ENCODE data around the gene HJV. TPM values are rescaled to one million over a fixed set of nuclear protein-coding genes. Genes with fewer than 3 reads are reported as not detected.

HJV gene
- total and polyA plus RNA-seq, 2 of the 4 experiments (the other 2 are of a cell fraction) = not detected

DNA sequence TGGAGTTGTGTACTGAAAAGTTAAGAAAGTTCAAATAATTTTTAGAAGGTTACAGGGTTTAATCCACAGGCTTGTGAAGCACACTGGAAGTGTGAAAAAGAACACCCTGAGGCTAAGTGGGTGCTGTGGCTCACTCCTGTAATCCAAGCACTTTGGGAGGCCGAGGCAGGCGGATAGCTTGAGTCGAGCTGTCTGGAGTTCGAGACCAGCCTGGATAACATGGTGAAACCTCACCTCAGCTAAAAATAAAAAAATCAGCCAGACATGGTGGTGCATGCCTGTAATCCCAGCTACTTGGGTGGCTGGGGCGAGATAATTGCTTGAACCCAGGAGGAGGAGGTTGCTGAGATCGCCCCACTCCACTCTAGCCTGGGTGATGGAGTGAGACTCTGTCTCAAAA, 35.0 kb downstream of the HJV start:
- no CpG with 5 or more reads among the region's 6 CpGs for WGBS, 2 experiments (ENCODE audit: extremely low coverage in 2 of 2, insufficient read length in 1 of 2)
- Histone ChIP-seq H2AFZ (replicated peaks; ENCODE audit: low read length, poor library complexity) (no peak overlapping the region), H4K91ac (ENCODE audit: insufficient read depth, low read depth, low read length) (no peak overlapping the region), H2AK9ac (replicated peaks; ENCODE audit: low read depth, low read length, poor library complexity) (peak overlapping the region; percentile 57), H3K14ac (replicated peaks; ENCODE audit: low read depth, low read length) (no peak overlapping the region; the same call in 1 of the 2 replicates), H3K36me3 (ENCODE audit: control insufficient read depth, insufficient read depth, low read length) (no peaks in the 10 kb centered on the region), H3K9me3 (ENCODE audit: control insufficient read depth, insufficient read depth, low read length) (no peaks in the 10 kb centered on the region), H4K20me1 (ENCODE audit: insufficient read depth, low read length) (no peaks in the 10 kb centered on the region), H3K4me3 (ENCODE audit: insufficient read depth, low read depth, low read length) (no peak overlapping the region), H3K79me1 (ENCODE audit: low read depth in 1 of 2, low read length in 2 of 2) (peaks cover 0 to 4% of the 10 kb centered on the region in 2 experiments; a peak in 1 of 4 replicates), H2AK5ac (ENCODE audit: low read depth, low read length) (0 out of 2 replicates have a peak overlapping the region, but pooled peaks have one; percentile 63), H3K18ac (ENCODE audit: low read depth, low read length) (no peak overlapping the region), H2BK5ac (ENCODE audit: low read depth, low read length, poor library complexity, severe bottlenecking) (peak overlapping the region; percentile 15), H3K4me1 (ENCODE audit: control insufficient read depth, insufficient read depth, low read length) (peaks cover 13% of the 10 kb centered on the region), H2BK15ac (ENCODE audit: low read depth, low read length) (no peak overlapping the region), H3K9ac (ENCODE audit: low read depth, low read length) (no peak overlapping the region), H2BK120ac (ENCODE audit: low read depth, low read length) (peak overlapping the region; percentile 94; the same call in 1 of the 2 replicates), H3K4me2 (ENCODE audit: low read depth, low read length) (no peak overlapping the region), H3K27me3 (ENCODE audit: control insufficient read depth, insufficient read depth, low read length) (no peaks in the 10 kb centered on the region), H4K8ac (ENCODE audit: low read depth in 2 of 2, low read length in 2 of 2) (peak overlapping the region; percentile 35 to 91; a peak in 2 of 4 replicates), H3K9me1 (ENCODE audit: insufficient read depth, low read length) (peaks cover 8% of the 10 kb centered on the region), H2BK20ac (ENCODE audit: low read depth, low read length) (peak overlapping the region; percentile 42; the same call in 1 of the 2 replicates), H3K23ac (ENCODE audit: low read depth, low read length) (no peak overlapping the region), H3K56ac (ENCODE audit: extremely low read depth, insufficient read depth, low read length) (no peak overlapping the region), H4K5ac (ENCODE audit: low read depth, low read length) (no peak overlapping the region), H3K27ac (ENCODE audit: insufficient read depth, low read length) (no peak overlapping the region), H3K4ac (ENCODE audit: low read depth, low read length) (peak overlapping the region; percentile 54; the same call in 1 of the 2 replicates)
- intact Hi-C loops (cut with micrococcal nuclease) = no loop called here
- in situ Hi-C loops (cut with MboI; ENCODE audit: low sequenced_read_pairs) = no loop called here
- no peak for ATAC-seq (ENCODE audit: low read depth)
- POLR2A ChIA-PET (ENCODE audit: unreplicated experiment) = no interaction called here
- DNase-seq = no peak
- CTCF ChIA-PET = no interaction called here
- TF ChIP-seq RFX5 (IDR thresholded peaks at IDR 0.05; ENCODE audit: low read depth, low read length) (no peak), POLR2A (IDR thresholded peaks at IDR 0.05; ENCODE audit: low read depth, low read length) (no peak), NFE2L2 (IDR thresholded peaks at IDR 0.05; ENCODE audit: low read depth, low read length) (no peak), RCOR1 (IDR thresholded peaks at IDR 0.05; ENCODE audit: insufficient replicate concordance, low read length) (no peak), SMC3 (IDR thresholded peaks at IDR 0.05; ENCODE audit: low read depth, low read length) (no peak), FOS (IDR thresholded peaks at IDR 0.05; ENCODE audit: low read depth, low read length) (no peak), CHD1 (IDR thresholded peaks at IDR 0.05; ENCODE audit: low read depth, low read length) (no peak), CEBPB (IDR thresholded peaks at IDR 0.05; ENCODE audit: low read depth, low read length) (no peak), MAZ (IDR thresholded peaks at IDR 0.05; ENCODE audit: borderline replicate concordance, low read depth, low read length) (no peak), MAFK (IDR thresholded peaks at IDR 0.05; ENCODE audit: low read depth, low read length) (no peak)
- TF ChIP-seq, protein P1, sequence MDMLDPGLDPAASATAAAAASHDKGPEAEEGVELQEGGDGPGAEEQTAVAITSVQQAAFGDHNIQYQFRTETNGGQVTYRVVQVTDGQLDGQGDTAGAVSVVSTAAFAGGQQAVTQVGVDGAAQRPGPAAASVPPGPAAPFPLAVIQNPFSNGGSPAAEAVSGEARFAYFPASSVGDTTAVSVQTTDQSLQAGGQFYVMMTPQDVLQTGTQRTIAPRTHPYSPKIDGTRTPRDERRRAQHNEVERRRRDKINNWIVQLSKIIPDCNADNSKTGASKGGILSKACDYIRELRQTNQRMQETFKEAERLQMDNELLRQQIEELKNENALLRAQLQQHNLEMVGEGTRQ (IDR thresholded peaks at IDR 0.05; ENCODE audit: low read depth, low read length) = no peak
- TF ChIP-seq, protein P2, sequence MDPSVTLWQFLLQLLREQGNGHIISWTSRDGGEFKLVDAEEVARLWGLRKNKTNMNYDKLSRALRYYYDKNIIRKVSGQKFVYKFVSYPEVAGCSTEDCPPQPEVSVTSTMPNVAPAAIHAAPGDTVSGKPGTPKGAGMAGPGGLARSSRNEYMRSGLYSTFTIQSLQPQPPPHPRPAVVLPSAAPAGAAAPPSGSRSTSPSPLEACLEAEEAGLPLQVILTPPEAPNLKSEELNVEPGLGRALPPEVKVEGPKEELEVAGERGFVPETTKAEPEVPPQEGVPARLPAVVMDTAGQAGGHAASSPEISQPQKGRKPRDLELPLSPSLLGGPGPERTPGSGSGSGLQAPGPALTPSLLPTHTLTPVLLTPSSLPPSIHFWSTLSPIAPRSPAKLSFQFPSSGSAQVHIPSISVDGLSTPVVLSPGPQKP (IDR thresholded peaks at IDR 0.05; ENCODE audit: borderline replicate concordance, low read depth, low read length) = no peak
- dilution Hi-C loops (cut with HindIII; ENCODE audit: low sequenced_read_pairs, unreplicated experiment) = no loop called here
- no TSS peak for BruUV-seq (replicated peaks)

All from IMR-90 (cell line).